Lung (tissue), 12 donors: Measurements from ENCODE around the gene NPW. TPM values are rescaled to one million over a fixed set of nuclear protein-coding genes. Genes with fewer than 3 reads are reported as not detected.

ENCODE experiments used
- ATAC-seq: fragments of 200-7000 bp; cut with Tn5 transposase; one replicate; pipeline ENCODE4 v1.9.1; 2020; ENCODE audit warnings: moderate number of reproducible peaks; ENCODE audit not compliant: insufficient read depth, low FRiP score
- DNase-seq, 3 donors: peaks; one replicate each; pipeline ENCODE4 v3.0.0-alpha.2; 2013 to 2017
- H3K27ac ChIP-seq, 2 donors: one replicate each; pipeline ENCODE4 v1.5.1; 2013; ENCODE audit warnings: mild to moderate bottlenecking in 2 of 2, moderate library complexity in 2 of 2, control low read depth in 1 of 2, inconsistent platforms in 1 of 2, low read depth in 1 of 2, low read length in 1 of 2
- H3K27me3 ChIP-seq, 3 donors: one replicate each; pipeline ENCODE4 v1.5.1; 2013; ENCODE audit warnings: low read length in 2 of 3; ENCODE audit not compliant: control insufficient read depth in 3 of 3, insufficient read depth in 3 of 3
- H3K36me3 ChIP-seq, 4 donors: one replicate each; pipeline ENCODE4 v1.5.1; 2013; ENCODE audit warnings: low read length in 4 of 4, mild to moderate bottlenecking in 1 of 4, moderate library complexity in 1 of 4; ENCODE audit not compliant: control insufficient read depth in 4 of 4, insufficient read depth in 4 of 4
- H3K4me1 ChIP-seq, 5 donors: one replicate each; pipeline ENCODE4 v1.5.1; 2013; ENCODE audit warnings: low read length in 5 of 5, mild to moderate bottlenecking in 2 of 5, moderate library complexity in 1 of 5; ENCODE audit not compliant: control insufficient read depth in 5 of 5, insufficient read depth in 5 of 5
- H3K4me3 ChIP-seq: one replicate; pipeline ENCODE4 v1.5.1; 2013; ENCODE audit warnings: mild to moderate bottlenecking, control low read depth, moderate library complexity
- H3K9ac ChIP-seq, 2 donors: one replicate each; pipeline ENCODE4 v1.5.1; 2013; ENCODE audit warnings: low read length in 2 of 2, control low read depth in 1 of 2; ENCODE audit not compliant: insufficient read depth in 1 of 2
- H3K9me3 ChIP-seq, 4 donors: one replicate each; pipeline ENCODE4 v1.5.1; 2013; ENCODE audit warnings: low read length in 3 of 4, mild to moderate bottlenecking in 1 of 4, moderate library complexity in 1 of 4; ENCODE audit not compliant: control insufficient read depth in 4 of 4, insufficient read depth in 3 of 4
- CTCF ChIP-seq: IDR thresholded peaks from 2 replicates; pipeline ENCODE4 v1.5.1; 2012; ENCODE audit warnings: mild to moderate bottlenecking; ENCODE audit errors: control extremely low read depth, extremely low read depth
- WGBS, 2 donors: extraction: QIAGEN DNeasy Blood & Tissue Kit; methylation state at CpG; one replicate each; pipeline ENCODE4 v1.1.7; 2013; 5-methylcytosine and 5-hydroxymethylcytosine counted together
- polyA plus RNA-seq, 2 donors: library from polyadenylated mRNA; stranded (reverse); fragments of 200-250 nt; gene quantifications; one replicate each; pipeline ENCODE4 v1.2.1, GENCODE V29; 2013
- total RNA-seq, 2 donors: library from RNA; depleted of rRNA in 1 of 2; stranded (reverse); fragments of >200 nt in 1 of 2; gene quantifications; one replicate each; pipeline ENCODE4 v1.2.1, GENCODE V29; 2014 to 2021
- donor health status: control.
- donor health status: control.
- donor health status: Bipolar disorder and iron deficiency.
- donor health status: healthy.
- donor health status: DM: yes; HTN: yes; CAD: no.

Gene NPW
- total and polyA plus RNA-seq, 4 donors = 0.12 to 1.3 (median 0.53) TPM

- no peak for TF ChIP-seq CTCF
- DNase-seq = no peak
- no peaks in the 10 kb centered on the region for H3K9me3 ChIP-seq
- WGBS, 2 donors = 68 to 71% methylated on average over 24 of the region's 24 CpGs
- no peak overlapping the region for H3K4me3 ChIP-seq
- H3K27me3 ChIP-seq = no peaks in the 10 kb centered on the region
- peak overlapping the region; percentile 70 to 89 for H3K27ac ChIP-seq
- peaks cover 0 to 20% (median 12%) of the 10 kb centered on the region in 4 donors for H3K36me3 ChIP-seq
- no peak overlapping the region for H3K9ac ChIP-seq
- peaks cover 3 to 81% (median 67%) of the 10 kb centered on the region in 5 donors for H3K4me1 ChIP-seq
- ATAC-seq = no peak
Measured at GRCh38 chr16:2040041-2040786, 20.6 kb downstream of the NPW start.

DNA sequence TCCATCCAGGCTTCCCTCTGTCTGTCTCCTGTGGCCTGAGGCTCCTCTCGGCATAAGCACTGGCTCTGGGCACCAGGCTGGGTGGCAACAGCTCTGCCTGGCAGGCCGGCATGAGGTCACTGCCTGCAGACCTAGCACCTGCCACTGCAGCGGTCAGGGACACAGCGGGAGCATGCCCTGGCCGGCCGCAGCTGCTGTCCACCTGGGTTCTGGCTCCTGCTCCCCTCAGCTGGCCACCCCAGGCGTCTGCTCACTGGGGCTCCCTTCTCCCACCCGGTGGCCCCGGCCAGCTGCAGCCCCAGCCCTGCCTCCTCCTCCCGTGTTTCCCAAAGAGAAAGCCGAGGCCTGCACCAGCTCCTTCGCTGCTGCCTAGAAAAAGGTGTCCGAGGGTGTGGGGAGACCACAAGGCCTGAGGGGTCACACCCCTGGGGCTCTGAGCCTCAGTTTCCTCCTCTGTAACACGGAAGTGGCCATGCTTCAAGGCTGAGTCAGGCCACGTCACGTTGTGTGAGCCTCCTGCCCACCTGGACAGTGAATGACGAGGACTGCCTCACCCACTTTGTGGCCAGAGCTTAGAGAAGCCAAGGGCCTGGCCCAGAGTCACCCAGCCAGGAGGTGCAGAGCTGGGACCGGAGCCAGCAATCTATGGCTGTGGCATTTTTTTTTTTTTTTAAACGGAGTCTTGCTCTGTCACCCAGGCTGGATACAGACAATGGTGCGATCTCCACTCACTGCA is 21.4 kb downstream of the NPW start:
- DNase-seq = no peak

DNA sequence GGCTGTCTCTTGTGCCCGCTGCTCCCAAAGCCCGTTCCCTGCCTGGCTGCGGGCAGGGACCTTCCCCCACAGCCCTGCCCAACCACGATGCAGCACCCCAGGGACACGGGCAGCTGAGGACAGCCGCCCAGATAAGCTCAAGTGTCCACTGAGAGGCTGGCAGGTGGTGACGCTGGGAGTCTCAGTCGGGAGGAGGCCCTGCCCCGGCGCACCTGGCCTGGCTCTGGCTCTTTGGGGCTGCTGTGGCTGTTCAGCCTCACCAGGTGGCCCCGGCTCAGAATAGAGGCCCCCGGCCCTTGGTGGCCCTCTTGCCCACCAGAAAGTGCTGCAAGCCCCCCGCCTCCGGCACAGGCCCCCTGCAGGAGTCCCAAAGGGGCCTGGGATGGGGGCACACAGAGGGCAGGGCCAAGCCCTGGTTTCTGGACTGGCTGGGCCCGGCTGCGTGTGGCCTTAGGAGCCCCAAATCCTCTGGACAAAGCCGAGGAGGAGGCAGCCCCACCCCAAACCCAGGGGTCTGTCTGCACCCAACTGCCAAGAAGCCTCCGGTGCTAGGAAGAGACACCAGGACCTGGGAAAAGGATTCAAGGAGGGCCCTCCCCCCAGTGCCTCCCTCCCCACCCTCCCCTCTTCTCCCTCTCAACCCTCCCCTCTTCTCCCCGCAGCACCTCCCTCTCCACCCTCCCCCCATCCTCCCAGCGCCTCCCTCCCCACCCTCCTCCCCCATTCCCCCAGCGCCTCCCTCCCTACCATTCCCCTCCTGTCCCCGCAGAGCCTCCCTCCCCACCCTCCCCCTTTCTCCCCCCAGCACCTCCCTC is 22.8 kb downstream of the NPW start:
- Histone ChIP-seq H3K9ac (no peak overlapping the region), H3K4me3 (no peak overlapping the region), H3K36me3 (peaks cover 0 to 14% (median 5%) of the 10 kb centered on the region in 4 donors), H3K27ac (peak overlapping the region in 1 of 2 donors; percentile 89), H3K27me3 (no peaks in the 10 kb centered on the region), H3K4me1 (peaks cover 3 to 75% (median 62%) of the 10 kb centered on the region in 5 donors), H3K9me3 (no peaks in the 10 kb centered on the region)
- TF ChIP-seq CTCF = no peak
- DNase-seq (peak in 2 of 3 donors; percentile 63 to 66), ATAC-seq (peak; percentile 35)
- 51 to 74% methylated on average over 19 to 22 of the region's 22 CpGs for WGBS, 2 donors

More for the DNA sequence above, 21.4 kb downstream of the NPW start:
- peaks cover 0 to 20% (median 12%) of the 10 kb centered on the region in 4 donors for H3K36me3 ChIP-seq
- WGBS, 2 donors = 62 to 78% methylated on average over 20 of the region's 20 CpGs
- peaks cover 3 to 76% (median 70%) of the 10 kb centered on the region in 5 donors for H3K4me1 ChIP-seq
- ATAC-seq = no peak
- no peaks in the 10 kb centered on the region for H3K9me3 ChIP-seq
- H3K27me3 ChIP-seq = no peaks in the 10 kb centered on the region
- H3K27ac ChIP-seq = peak overlapping the region in 1 of 2 donors; percentile 89
- no peak overlapping the region for H3K9ac ChIP-seq
- no peak overlapping the region for H3K4me3 ChIP-seq
- TF ChIP-seq CTCF = no peak
